WTC11 (cell line): ENCODE measurements around the gene LFNG. TPM values are rescaled to one million over a fixed set of nuclear protein-coding genes. Genes with fewer than 3 reads are reported as not detected.
A peak's percentile ranks its signal among the peaks of the same experiment; 100 is the strongest.

Source experiments
- ATAC-seq: fragments of 200-7000 bp; cut with Tn5 transposase; 2 replicates; pipeline ENCODE4 v1.10.0; 2021; ENCODE audit warnings: mild to moderate bottlenecking, moderate library complexity
- CTCF ChIA-PET: fragments of 300-600 bp; sonication (Branson Sonifier 250); formaldehyde crosslinking; loops from one replicate; lab custom pipeline; 2021; ENCODE audit warnings: antibody characterized with exemption; lab: Charles Lee
- POLR2A ChIA-PET: fragments of 350-600 bp; sonication (Branson Sonifier 250); formaldehyde crosslinking; loops from one replicate; lab custom pipeline; 2021; ENCODE audit warnings: antibody characterized with exemption; lab: Charles Lee
- DNase-seq: peaks from one replicate; pipeline ENCODE4 v3.0.0; 2021; ENCODE audit warnings: low spot score
- H3K27ac Mint-ChIP-seq: 2 replicates; pipeline ENCODE4 v1.8.0; 2021; ENCODE audit warnings: mixed read lengths
- H3K27me3 Mint-ChIP-seq: 2 replicates; pipeline ENCODE4 v1.8.0; 2021; ENCODE audit warnings: low read depth, mild to moderate bottlenecking, moderate library complexity, mixed read lengths
- H3K36me3 Mint-ChIP-seq: 2 replicates; pipeline ENCODE4 v1.8.0; 2021; ENCODE audit warnings: mixed read lengths
- H3K4me1 Mint-ChIP-seq: 2 replicates; pipeline ENCODE4 v1.8.0; 2022; ENCODE audit warnings: mixed read lengths
- H3K4me3 Mint-ChIP-seq: 2 replicates; pipeline ENCODE4 v1.8.0; 2021; ENCODE audit warnings: mild to moderate bottlenecking, moderate library complexity, mixed read lengths
- H3K9me3 Mint-ChIP-seq: 2 replicates; pipeline ENCODE4 v1.8.0; 2021; ENCODE audit warnings: mixed read lengths
- ESRRA ChIP-seq: sonication (generic); formaldehyde crosslinking; IDR thresholded peaks from 2 replicates; pipeline ENCODE4 v1.8.1; 2022; ENCODE audit warnings: mild to moderate bottlenecking, missing genetic modification reagents, borderline replicate concordance
- FOXK1 ChIP-seq: sonication (generic); formaldehyde crosslinking; IDR thresholded peaks from 2 replicates; pipeline ENCODE4 v1.8.0; 2022; ENCODE audit warnings: mild to moderate bottlenecking, moderate library complexity, missing genetic modification reagents
- FOXP1 ChIP-seq: sonication (generic); formaldehyde crosslinking; IDR thresholded peaks from 2 replicates; pipeline ENCODE4 v1.8.0; 2022; ENCODE audit warnings: missing genetic modification reagents, mild to moderate bottlenecking, moderate library complexity, borderline replicate concordance
- GRHL2 ChIP-seq: fragments of 250-450 bp; sonication (Bioruptor Pico); IDR thresholded peaks from 2 replicates; pipeline ENCODE4 v1.8.0; 2022; ENCODE audit warnings: mild to moderate bottlenecking, moderate library complexity; ENCODE audit not compliant: insufficient replicate concordance, severe bottlenecking
- HMGA2 ChIP-seq: fragments of 250-450 bp; sonication (Bioruptor Pico); IDR thresholded peaks from 2 replicates; pipeline ENCODE4 v1.4.0; 2021; ENCODE audit warnings: mild to moderate bottlenecking, moderate library complexity
- KAT7 ChIP-seq: sonication (generic); formaldehyde crosslinking; IDR thresholded peaks from 2 replicates; pipeline ENCODE4 v1.8.1; 2023; ENCODE audit warnings: missing genetic modification reagents, mild to moderate bottlenecking, borderline replicate concordance
- MYBL2 ChIP-seq: sonication (generic); formaldehyde crosslinking; IDR thresholded peaks from 2 replicates; pipeline ENCODE4 v1.8.1; 2023; ENCODE audit warnings: mild to moderate bottlenecking, moderate library complexity, missing genetic modification reagents
- TEAD1 ChIP-seq: sonication (generic); formaldehyde crosslinking; IDR thresholded peaks from 2 replicates; pipeline ENCODE4 v1.8.0; 2022; ENCODE audit warnings: mild to moderate bottlenecking, missing genetic modification reagents
- ZNF121 ChIP-seq: sonication (generic); formaldehyde crosslinking; IDR thresholded peaks from 2 replicates; pipeline ENCODE4 v1.8.0; 2023; ENCODE audit warnings: missing genetic modification reagents
- ZNF423 ChIP-seq: fragments of 250-450 bp; sonication (Bioruptor Pico); IDR thresholded peaks from 2 replicates; pipeline ENCODE4 v2.1.2; 2022; ENCODE audit warnings: mild to moderate bottlenecking, moderate library complexity
- total RNA-seq: library from RNA; stranded (reverse); gene quantifications from 3 replicates; pipeline ENCODE4 v1.2.3, GENCODE V29; 2021
- TF ChIP-seq, protein P1 (sequence below): sonication (generic); formaldehyde crosslinking; IDR thresholded peaks from 2 replicates; pipeline ENCODE4 v1.8.1; 2023; ENCODE audit warnings: mild to moderate bottlenecking, missing genetic modification reagents, moderate library complexity
- TF ChIP-seq, protein P2 (sequence below): fragments of 250-450 bp; sonication (Bioruptor Pico); IDR thresholded peaks from 2 replicates; pipeline ENCODE4 v2.1.2; 2022; ENCODE audit warnings: mild to moderate bottlenecking, moderate library complexity
- TF ChIP-seq, protein P3 (sequence below): sonication (generic); formaldehyde crosslinking; IDR thresholded peaks from 2 replicates; pipeline ENCODE4 v1.8.0; 2023; ENCODE audit warnings: missing genetic modification reagents, mild to moderate bottlenecking, borderline replicate concordance
- TF ChIP-seq, protein P4 (sequence below): sonication (generic); formaldehyde crosslinking; IDR thresholded peaks from 2 replicates; pipeline ENCODE4 v1.8.1; 2022; ENCODE audit warnings: low read depth, mild to moderate bottlenecking, moderate library complexity, missing genetic modification reagents, borderline replicate concordance
- TF ChIP-seq, protein P5 (sequence below): sonication (generic); formaldehyde crosslinking; IDR thresholded peaks from 2 replicates; pipeline ENCODE4 v1.8.1; 2023; ENCODE audit warnings: mild to moderate bottlenecking, missing genetic modification reagents, borderline replicate concordance

The LFNG gene
- total RNA-seq, 1 experiment from 2014 or later = 29.4 TPM

DNA sequence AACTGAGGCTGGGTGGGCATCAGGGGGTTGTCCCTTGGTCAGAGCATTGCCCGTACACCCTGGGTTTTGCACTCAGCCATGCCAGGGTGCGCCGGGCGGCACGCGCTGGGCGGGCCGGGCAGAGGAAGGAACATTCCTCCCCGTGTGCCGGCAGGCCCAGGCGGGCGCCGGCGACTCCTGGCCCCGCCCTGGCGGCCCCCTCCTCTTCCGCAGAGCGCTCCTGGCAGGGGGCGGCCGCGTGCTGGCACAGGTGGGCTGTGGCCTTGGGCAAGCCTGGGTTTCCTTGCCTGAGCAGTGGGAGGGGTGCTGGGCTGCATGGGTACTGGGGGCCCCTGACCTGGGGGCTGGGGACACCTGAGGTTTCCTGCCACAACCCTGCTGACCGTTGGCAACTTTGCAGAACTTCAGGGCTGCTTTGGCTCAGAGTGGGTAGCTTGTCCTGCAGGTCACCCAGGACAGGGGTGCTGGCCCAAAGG is 3.9 kb downstream of the LFNG start (continued):
- TF ChIP-seq ZNF423 (CRISPR knock-in tag) (peak; percentile 69), FOXK1 (0 out of 2 replicates have a peak, but pooled peaks have one; percentile 29)
- TF ChIP-seq, protein P1, sequence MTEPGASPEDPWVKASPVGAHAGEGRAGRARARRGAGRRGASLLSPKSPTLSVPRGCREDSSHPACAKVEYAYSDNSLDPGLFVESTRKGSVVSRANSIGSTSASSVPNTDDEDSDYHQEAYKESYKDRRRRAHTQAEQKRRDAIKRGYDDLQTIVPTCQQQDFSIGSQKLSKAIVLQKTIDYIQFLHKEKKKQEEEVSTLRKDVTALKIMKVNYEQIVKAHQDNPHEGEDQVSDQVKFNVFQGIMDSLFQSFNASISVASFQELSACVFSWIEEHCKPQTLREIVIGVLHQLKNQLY (CRISPR knock-in tag) = no peak

DNA sequence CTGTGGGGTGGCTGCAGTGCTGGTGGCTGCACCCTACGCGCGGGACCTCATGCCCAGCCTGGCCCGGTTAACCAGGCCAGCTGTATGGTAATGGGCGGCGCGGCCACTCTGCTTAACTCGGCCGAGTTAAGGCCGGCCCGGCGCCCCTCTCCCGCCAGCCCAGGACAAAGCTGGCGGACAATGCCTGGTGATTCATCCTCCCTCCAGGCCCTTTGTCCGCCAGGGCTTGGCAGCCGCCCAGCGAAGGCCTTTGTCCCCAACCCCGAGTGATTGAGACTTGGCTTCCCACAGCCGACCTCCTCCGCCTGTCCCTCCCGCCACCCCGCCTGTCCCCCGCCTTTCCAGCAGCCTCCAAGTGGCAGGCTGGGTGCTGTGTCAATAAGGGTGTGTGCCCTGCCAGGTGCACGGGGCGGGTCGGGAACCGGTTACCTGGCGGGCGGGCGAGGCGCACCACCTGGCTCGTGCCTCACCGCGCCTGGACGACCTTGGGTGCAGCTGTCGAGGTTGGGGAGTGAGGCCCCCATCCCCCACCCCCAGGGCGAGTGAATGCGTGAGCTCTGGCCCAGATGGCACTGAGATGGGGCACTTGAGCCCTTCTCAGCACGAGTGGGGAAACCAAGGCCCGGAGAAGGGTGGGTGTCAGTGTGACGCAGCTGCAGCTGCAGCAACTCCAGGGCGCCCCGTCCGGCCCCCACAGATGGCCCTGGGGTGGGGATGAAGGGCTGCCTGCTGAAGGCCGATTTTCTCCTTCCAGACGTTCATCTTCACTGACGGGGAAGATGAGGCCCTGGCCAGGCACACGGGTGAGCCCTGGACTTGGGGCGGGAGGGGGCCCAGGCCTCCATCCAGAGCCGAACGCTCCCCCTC is 4.6 kb downstream of the LFNG start:
- ChIA-PET CTCF (interaction anchor here (0.6 to 7.1 kb wide), 11 partner anchors 21 to 1531 kb away, joined by 3 to 65 read pairs (median 3); partner anchors contain the start of gene BRAT1), POLR2A (interaction anchor here (0.6 to 1.6 kb wide), 8 partner anchors 14 to 147 kb away, joined by 3 to 7 read pairs (median 3); partner anchors contain the start of genes BRAT1 and IQCE)
- no peak overlapping the region for H3K27ac Mint-ChIP-seq
- peaks cover 41% of the 10 kb centered on the region for H3K4me1 Mint-ChIP-seq
- H3K27me3 Mint-ChIP-seq = peaks cover 11% of the 10 kb centered on the region
- peak overlapping the region; percentile 34 for H3K4me3 Mint-ChIP-seq
- ATAC-seq (0 out of 2 replicates have a peak, but pooled peaks have one; percentile 0), DNase-seq (peak; percentile 50)
- H3K9me3 Mint-ChIP-seq = no peaks in the 10 kb centered on the region
- H3K36me3 Mint-ChIP-seq = peaks cover 5% of the 10 kb centered on the region; the same call in 1 of the 2 replicates
- TF ChIP-seq HMGA2 (CRISPR knock-in tag) = no peak
- peak; percentile 36; the same call in 1 of the 2 replicates for TF ChIP-seq FOXP1 (CRISPR knock-in tag)
- peak; percentile 68 for TF ChIP-seq ZNF423 (CRISPR knock-in tag)
- TF ChIP-seq, protein P2, sequence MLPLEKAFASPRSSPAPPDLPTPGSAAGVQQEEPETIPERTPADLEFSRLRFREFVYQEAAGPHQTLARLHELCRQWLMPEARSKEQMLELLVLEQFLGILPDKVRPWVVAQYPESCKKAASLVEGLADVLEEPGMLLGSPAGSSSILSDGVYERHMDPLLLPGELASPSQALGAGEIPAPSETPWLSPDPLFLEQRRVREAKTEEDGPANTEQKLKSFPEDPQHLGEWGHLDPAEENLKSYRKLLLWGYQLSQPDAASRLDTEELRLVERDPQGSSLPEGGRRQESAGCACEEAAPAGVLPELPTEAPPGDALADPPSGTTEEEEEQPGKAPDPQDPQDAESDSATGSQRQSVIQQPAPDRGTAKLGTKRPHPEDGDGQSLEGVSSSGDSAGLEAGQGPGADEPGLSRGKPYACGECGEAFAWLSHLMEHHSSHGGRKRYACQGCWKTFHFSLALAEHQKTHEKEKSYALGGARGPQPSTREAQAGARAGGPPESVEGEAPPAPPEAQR (CRISPR knock-in tag) = no peak
- TF ChIP-seq, protein P3, sequence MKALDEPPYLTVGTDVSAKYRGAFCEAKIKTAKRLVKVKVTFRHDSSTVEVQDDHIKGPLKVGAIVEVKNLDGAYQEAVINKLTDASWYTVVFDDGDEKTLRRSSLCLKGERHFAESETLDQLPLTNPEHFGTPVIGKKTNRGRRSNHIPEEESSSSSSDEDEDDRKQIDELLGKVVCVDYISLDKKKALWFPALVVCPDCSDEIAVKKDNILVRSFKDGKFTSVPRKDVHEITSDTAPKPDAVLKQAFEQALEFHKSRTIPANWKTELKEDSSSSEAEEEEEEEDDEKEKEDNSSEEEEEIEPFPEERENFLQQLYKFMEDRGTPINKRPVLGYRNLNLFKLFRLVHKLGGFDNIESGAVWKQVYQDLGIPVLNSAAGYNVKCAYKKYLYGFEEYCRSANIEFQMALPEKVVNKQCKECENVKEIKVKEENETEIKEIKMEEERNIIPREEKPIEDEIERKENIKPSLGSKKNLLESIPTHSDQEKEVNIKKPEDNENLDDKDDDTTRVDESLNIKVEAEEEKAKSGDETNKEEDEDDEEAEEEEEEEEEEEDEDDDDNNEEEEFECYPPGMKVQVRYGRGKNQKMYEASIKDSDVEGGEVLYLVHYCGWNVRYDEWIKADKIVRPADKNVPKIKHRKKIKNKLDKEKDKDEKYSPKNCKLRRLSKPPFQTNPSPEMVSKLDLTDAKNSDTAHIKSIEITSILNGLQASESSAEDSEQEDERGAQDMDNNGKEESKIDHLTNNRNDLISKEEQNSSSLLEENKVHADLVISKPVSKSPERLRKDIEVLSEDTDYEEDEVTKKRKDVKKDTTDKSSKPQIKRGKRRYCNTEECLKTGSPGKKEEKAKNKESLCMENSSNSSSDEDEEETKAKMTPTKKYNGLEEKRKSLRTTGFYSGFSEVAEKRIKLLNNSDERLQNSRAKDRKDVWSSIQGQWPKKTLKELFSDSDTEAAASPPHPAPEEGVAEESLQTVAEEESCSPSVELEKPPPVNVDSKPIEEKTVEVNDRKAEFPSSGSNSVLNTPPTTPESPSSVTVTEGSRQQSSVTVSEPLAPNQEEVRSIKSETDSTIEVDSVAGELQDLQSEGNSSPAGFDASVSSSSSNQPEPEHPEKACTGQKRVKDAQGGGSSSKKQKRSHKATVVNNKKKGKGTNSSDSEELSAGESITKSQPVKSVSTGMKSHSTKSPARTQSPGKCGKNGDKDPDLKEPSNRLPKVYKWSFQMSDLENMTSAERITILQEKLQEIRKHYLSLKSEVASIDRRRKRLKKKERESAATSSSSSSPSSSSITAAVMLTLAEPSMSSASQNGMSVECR (CRISPR knock-in tag) = 0 out of 2 replicates have a peak, but pooled peaks have one; percentile 1
- TF ChIP-seq, protein P4, sequence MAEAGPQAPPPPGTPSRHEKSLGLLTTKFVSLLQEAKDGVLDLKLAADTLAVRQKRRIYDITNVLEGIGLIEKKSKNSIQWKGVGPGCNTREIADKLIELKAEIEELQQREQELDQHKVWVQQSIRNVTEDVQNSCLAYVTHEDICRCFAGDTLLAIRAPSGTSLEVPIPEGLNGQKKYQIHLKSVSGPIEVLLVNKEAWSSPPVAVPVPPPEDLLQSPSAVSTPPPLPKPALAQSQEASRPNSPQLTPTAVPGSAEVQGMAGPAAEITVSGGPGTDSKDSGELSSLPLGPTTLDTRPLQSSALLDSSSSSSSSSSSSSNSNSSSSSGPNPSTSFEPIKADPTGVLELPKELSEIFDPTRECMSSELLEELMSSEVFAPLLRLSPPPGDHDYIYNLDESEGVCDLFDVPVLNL (CRISPR knock-in tag) = 0 out of 2 replicates have a peak, but pooled peaks have one; percentile 16
- TF ChIP-seq, protein P5, sequence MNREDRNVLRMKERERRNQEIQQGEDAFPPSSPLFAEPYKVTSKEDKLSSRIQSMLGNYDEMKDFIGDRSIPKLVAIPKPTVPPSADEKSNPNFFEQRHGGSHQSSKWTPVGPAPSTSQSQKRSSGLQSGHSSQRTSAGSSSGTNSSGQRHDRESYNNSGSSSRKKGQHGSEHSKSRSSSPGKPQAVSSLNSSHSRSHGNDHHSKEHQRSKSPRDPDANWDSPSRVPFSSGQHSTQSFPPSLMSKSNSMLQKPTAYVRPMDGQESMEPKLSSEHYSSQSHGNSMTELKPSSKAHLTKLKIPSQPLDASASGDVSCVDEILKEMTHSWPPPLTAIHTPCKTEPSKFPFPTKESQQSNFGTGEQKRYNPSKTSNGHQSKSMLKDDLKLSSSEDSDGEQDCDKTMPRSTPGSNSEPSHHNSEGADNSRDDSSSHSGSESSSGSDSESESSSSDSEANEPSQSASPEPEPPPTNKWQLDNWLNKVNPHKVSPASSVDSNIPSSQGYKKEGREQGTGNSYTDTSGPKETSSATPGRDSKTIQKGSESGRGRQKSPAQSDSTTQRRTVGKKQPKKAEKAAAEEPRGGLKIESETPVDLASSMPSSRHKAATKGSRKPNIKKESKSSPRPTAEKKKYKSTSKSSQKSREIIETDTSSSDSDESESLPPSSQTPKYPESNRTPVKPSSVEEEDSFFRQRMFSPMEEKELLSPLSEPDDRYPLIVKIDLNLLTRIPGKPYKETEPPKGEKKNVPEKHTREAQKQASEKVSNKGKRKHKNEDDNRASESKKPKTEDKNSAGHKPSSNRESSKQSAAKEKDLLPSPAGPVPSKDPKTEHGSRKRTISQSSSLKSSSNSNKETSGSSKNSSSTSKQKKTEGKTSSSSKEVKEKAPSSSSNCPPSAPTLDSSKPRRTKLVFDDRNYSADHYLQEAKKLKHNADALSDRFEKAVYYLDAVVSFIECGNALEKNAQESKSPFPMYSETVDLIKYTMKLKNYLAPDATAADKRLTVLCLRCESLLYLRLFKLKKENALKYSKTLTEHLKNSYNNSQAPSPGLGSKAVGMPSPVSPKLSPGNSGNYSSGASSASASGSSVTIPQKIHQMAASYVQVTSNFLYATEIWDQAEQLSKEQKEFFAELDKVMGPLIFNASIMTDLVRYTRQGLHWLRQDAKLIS (CRISPR knock-in tag) = no peak
- TF ChIP-seq KAT7 (CRISPR knock-in tag) = 0 out of 2 replicates have a peak, but pooled peaks have one; percentile 69
- peak; percentile 29; the same call in 1 of the 2 replicates for TF ChIP-seq ESRRA
- no peak for TF ChIP-seq GRHL2
- TF ChIP-seq TEAD1 (CRISPR knock-in tag) = 0 out of 2 replicates have a peak, but pooled peaks have one; percentile 31
- 0 out of 2 replicates have a peak, but pooled peaks have one; percentile 15 for TF ChIP-seq MYBL2
- peak; percentile 67 for TF ChIP-seq ZNF121 (CRISPR knock-in tag)
